ENCODE results near the gene MAD1L1.

GRCh38 chr7:2181077-2181854 is 51.5 kb downstream of the MAD1L1 start:
- no peak for TF ChIP-seq CTCF (IDR thresholded peaks at IDR 0.05 in 8 of 11, conservative IDR thresholded peaks at IDR 0.05 in 3 of 11)
- TF ChIP-seq POLR2A (IDR thresholded peaks at IDR 0.05) = no peak
